NT2/D1 (cell line): ENCODE data around the gene PRSS35.

Experiments
- DNase-seq: peaks from one replicate; pipeline ENCODE4 v3.0.0-alpha.2; 2011; ENCODE audit warnings: low read depth, low spot score
- H3K27me3 ChIP-seq: 2 replicates; pipeline ENCODE4 v1.6.0; 2011; ENCODE audit warnings: mild to moderate bottlenecking; ENCODE audit not compliant: insufficient read length, insufficient read depth
- H3K36me3 ChIP-seq: 2 replicates; pipeline ENCODE4 v1.6.1; 2011; ENCODE audit warnings: mild to moderate bottlenecking, low read length, mixed read lengths; ENCODE audit not compliant: insufficient read depth, insufficient read length
- H3K4me1 ChIP-seq: 2 replicates; pipeline ENCODE4 v1.5.1; 2011; ENCODE audit not compliant: insufficient read depth, insufficient read length
- H3K4me3 ChIP-seq: 2 replicates; pipeline ENCODE4 v1.5.1; 2011; ENCODE audit warnings: low read depth; ENCODE audit not compliant: insufficient read length
- H3K9ac ChIP-seq: 2 replicates; pipeline ENCODE4 v1.6.0; 2011; ENCODE audit warnings: low read depth; ENCODE audit not compliant: insufficient read length
- H3K9me3 ChIP-seq: 2 replicates; pipeline ENCODE4 v1.5.1; 2011; ENCODE audit warnings: mild to moderate bottlenecking, low read length; ENCODE audit not compliant: insufficient read depth
- SUZ12 ChIP-seq: IDR thresholded peaks from 2 replicates; pipeline ENCODE4 v1.6.1; 2011; ENCODE audit not compliant: insufficient read length, insufficient read depth; ENCODE audit errors: extremely low read depth
- YY1 ChIP-seq: IDR thresholded peaks from 2 replicates; pipeline ENCODE4 v1.6.1; 2011; ENCODE audit not compliant: insufficient read length, insufficient read depth
- ZNF274 ChIP-seq: IDR thresholded peaks from 2 replicates; pipeline ENCODE4 v1.6.1; 2011; ENCODE audit warnings: mild to moderate bottlenecking, low read depth, low read length

Gene PRSS35

DNA sequence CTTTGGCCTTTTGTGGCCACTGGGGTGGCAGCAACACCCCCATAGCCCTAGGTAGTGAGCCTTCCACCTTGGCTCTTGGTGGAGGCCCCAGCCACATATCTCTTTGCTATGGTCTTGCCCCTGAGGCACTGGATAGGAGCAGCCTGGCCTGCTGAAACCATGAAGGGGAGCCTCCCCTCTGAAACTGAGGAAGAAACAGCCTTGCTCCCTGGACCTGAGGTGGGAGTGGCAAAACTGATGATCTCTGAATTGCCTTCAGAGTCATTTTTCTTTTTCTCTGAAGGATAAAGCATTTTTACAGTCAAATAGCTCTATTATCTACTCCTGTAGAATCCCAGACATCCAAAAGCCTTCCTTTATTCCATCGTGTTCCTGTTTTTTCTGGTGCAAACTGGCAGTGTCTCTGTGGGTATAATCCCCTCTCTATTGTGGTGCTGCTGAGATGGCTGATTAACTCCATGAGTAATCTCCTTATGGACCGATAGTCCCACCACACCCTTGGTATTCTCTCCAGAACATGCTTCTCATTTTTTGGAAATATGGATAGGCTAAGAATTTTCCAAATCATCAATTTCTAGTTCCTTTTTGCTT, 22.0 kb upstream of the PRSS35 start:
- TF ChIP-seq SUZ12 = no peak
- no peak for TF ChIP-seq YY1
- TF ChIP-seq ZNF274 = no peak
- H3K36me3 ChIP-seq = no peaks in the 10 kb centered on the region
- no peak overlapping the region for H3K4me3 ChIP-seq
- H3K9me3 ChIP-seq = no peaks in the 10 kb centered on the region
- DNase-seq = no peak
- no peaks in the 10 kb centered on the region for H3K4me1 ChIP-seq
- H3K9ac ChIP-seq = no peak overlapping the region
- no peaks in the 10 kb centered on the region for H3K27me3 ChIP-seq

DNA sequence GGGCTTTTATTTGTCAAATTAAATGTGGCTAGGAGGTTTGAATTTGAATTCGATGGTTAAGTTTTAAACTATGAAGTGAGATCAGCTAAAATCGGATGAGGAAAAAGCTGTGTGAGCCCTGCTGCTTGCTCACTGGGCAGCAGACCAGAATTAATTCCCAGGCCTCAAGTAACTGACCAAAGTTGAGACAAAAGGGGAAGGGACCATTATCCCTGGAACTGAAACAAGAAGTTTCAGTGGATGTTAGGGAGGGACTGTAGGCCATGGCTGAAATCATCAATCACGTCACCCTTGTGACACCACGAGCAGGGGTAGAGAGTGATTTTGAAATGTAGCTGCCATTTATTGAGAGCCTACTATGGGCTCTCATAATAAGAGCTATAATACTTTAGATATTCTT, 7.0 kb upstream of the PRSS35 start:
- no peaks in the 10 kb centered on the region for H3K9me3 ChIP-seq
- no peak for DNase-seq
- H3K36me3 ChIP-seq = no peaks in the 10 kb centered on the region
- no peaks in the 10 kb centered on the region for H3K4me1 ChIP-seq
- no peaks in the 10 kb centered on the region for H3K27me3 ChIP-seq
- H3K9ac ChIP-seq = no peak overlapping the region
- no peak overlapping the region for H3K4me3 ChIP-seq
- TF ChIP-seq ZNF274 = no peak
- TF ChIP-seq SUZ12 = no peak
- TF ChIP-seq YY1 = no peak

DNA sequence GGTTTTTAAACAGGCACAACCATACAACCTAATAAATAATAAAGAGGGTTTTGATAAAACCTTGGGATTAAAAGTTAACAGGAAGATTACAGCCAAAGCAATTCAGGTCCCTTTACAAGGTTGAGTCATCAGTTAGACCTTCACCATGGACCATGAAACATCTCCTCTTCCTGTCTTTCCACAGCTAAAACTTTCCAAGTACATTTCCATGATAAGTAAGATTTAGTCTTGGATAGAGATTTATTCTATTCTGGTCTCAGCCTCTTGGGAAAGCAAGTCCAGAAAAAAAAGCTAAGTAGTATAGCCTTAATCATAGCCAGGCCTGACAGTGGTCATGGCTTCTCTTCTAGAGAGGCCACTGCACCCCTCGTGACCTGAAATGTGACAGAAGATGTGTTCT, 2.9 kb upstream of the PRSS35 start:
- no peak for DNase-seq
- Histone ChIP-seq H3K36me3 (no peaks in the 10 kb centered on the region), H3K9ac (no peak overlapping the region), H3K4me1 (no peaks in the 10 kb centered on the region), H3K9me3 (no peaks in the 10 kb centered on the region), H3K27me3 (no peaks in the 10 kb centered on the region), H3K4me3 (no peak overlapping the region)
- TF ChIP-seq SUZ12 = no peak
- no peak for TF ChIP-seq ZNF274
- TF ChIP-seq YY1 = no peak

DNA sequence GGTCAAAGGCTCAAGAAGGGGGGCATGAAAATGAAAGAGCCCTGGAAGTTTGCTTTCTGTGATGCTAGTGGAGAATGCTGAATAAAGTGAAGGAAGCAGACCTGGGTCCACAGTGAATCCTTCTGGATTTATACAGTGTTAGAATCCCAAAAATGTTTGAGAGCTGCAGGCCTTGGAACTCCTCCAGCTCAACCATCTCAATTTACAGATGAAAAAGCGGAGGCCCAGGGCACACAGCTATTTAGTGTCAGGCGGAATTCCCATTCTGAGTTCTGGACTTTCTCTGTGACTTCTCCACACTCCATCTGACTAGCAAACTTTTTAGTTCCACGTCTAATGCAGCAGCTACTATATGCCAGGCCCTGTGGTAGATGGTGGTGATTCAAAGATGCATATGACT, 1.5 kb upstream of the PRSS35 start:
- Histone ChIP-seq H3K9ac (no peak overlapping the region), H3K9me3 (no peaks in the 10 kb centered on the region), H3K4me3 (no peak overlapping the region), H3K27me3 (no peaks in the 10 kb centered on the region), H3K4me1 (no peaks in the 10 kb centered on the region), H3K36me3 (no peaks in the 10 kb centered on the region)
- no peak for DNase-seq
- no peak for TF ChIP-seq ZNF274
- TF ChIP-seq YY1 = no peak
- TF ChIP-seq SUZ12 = no peak

DNA sequence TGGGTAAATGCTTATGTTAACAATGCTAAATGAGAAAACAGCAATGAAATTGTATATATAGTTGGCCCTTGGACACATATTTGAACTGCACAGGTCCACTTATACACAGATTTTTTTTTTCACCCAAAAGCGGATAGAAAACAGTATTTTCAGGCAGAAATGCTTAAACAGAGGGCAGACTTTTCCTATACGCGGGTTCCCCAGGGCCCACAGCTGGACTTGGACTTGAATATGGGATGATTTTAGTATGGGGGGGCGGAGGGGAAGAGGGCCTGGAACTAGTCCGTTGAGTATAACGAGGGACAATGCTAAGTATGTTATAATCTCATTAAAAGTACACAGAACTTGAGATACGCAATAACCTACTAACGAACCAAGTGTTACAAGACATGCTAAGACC, 1.1 kb upstream of the PRSS35 start:
- H3K9me3 ChIP-seq = no peaks in the 10 kb centered on the region
- no peaks in the 10 kb centered on the region for H3K36me3 ChIP-seq
- no peaks in the 10 kb centered on the region for H3K27me3 ChIP-seq
- H3K4me3 ChIP-seq = no peak overlapping the region
- no peak for DNase-seq
- H3K9ac ChIP-seq = no peak overlapping the region
- TF ChIP-seq ZNF274 (no peak), SUZ12 (no peak), YY1 (no peak)
- H3K4me1 ChIP-seq = no peaks in the 10 kb centered on the region

DNA sequence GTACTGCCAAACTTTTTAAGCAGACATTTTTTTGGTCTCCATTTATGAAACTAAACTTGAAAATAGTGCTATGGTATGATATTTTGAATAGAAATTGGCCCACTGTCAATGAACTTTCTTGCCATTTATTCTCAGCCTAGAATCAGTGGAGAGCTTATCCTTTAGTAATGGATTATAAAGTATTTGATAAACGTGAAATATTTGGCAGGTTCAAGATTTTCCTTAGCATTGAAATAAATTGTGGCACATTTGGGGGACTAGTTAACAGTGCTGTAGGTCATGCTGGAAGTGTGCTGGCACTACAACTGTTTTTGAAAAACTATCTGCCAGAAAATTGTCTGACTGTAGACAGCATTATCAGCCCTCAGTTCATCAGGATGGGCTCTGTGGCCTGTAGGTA, 2.1 kb downstream of the PRSS35 start:
- DNase-seq = no peak
- Histone ChIP-seq H3K4me3 (no peak overlapping the region), H3K9ac (no peak overlapping the region), H3K4me1 (no peaks in the 10 kb centered on the region), H3K36me3 (no peaks in the 10 kb centered on the region), H3K27me3 (no peaks in the 10 kb centered on the region), H3K9me3 (no peaks in the 10 kb centered on the region)
- TF ChIP-seq SUZ12 (no peak), YY1 (no peak), ZNF274 (no peak)

DNA sequence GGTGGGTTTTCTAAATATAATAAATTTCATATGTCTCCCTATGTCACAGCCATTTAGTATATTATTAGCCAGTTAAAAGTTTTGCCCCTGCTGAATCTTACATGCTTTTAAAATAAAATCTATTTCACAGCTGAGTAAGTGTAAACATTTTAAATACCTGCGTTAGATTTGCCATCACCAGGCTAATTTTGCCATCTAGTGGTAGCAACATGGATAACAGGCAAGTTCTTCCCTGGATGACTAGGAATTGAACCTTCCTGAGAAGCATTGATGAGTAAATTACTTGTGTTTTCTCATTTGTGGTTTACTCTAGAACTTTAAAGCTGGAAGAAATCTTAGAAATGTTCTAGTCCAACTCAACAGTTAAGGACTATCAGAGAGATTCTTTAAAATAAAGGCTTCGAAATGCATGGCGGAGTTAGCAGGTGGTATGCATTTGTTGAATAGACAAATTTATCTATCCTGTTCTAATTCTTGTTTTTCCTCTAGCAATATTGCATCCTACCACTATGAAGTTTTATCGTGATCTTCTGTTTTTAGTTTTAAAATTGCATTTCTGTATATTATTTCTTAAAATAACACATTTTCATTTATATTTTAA, 2.6 kb downstream of the PRSS35 start:
- H3K4me3 ChIP-seq = no peak overlapping the region
- TF ChIP-seq ZNF274 = no peak
- TF ChIP-seq SUZ12 = no peak
- no peak for TF ChIP-seq YY1

DNA sequence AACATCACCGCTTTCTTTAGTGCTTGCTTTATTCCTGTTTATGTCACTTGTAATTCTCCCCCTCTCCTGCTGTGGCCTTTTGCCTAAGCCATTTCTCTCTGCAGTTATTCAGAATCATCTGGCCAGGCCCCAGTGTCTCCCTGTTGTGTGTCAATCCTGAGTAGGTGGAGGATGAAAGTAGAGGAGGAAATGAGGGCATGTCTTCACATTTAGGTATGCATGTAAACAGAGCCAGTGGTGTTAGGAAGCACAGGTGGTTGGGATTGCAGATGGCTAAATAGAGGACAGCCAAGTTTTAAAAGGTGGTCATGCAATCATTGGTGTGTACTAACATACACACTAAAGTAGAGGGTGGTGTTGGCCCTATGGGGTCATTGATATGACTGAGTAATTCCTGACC, 5.2 kb downstream of the PRSS35 start:
- Histone ChIP-seq H3K4me3 (no peak overlapping the region), H3K9me3 (no peaks in the 10 kb centered on the region), H3K9ac (no peak overlapping the region), H3K27me3 (no peaks in the 10 kb centered on the region), H3K36me3 (no peaks in the 10 kb centered on the region), H3K4me1 (no peaks in the 10 kb centered on the region)
- DNase-seq = no peak
- TF ChIP-seq YY1 = no peak
- no peak for TF ChIP-seq ZNF274
- TF ChIP-seq SUZ12 = no peak

More for the DNA sequence above, 2.6 kb downstream of the PRSS35 start:
- Histone ChIP-seq H3K9me3 (no peaks in the 10 kb centered on the region), H3K9ac (no peak overlapping the region), H3K27me3 (no peaks in the 10 kb centered on the region), H3K36me3 (no peaks in the 10 kb centered on the region), H3K4me1 (no peaks in the 10 kb centered on the region)
- peak; percentile 33 for DNase-seq
